GM18517 (cell line): ENCODE measurements around the gene PLEKHM3.

Source experiments
- ATAC-seq: cut with Tn5 transposase; IDR thresholded peaks from one replicate; pipeline ENCODE4 v1.9.1; 2021; ENCODE audit warnings: mild to moderate bottlenecking, moderate library complexity; ENCODE audit not compliant: unreplicated experiment

Gene PLEKHM3

DNA sequence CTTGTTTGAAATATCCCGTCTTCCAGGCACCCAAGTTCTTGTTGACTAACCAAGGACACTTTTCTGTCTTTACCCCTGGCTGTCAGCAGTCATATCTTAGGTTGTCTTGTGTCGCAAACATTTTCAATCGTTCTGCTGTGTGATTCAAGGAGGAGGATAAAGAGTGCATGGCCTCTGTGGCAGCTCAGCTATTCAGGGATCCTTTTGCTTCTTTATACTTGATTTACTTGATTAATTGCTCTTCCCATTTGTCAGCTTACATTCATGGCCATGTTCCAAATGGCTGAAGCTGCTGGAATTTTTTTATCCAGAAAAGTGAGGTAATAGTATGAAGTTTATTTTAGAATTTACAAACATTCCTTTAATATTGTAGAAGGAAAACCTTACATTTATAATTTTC lies 158.3 kb downstream of the PLEKHM3 start:
- ATAC-seq: no peak

- ATAC-seq: no peak
Measured at GRCh38 chr2:207865210-207865609, 160.1 kb downstream of the PLEKHM3 start.

GRCh38 chr2:207863345-207863744 lies 162.0 kb downstream of the PLEKHM3 start:
- no peak for ATAC-seq

GRCh38 chr2:207861789-207862188 lies 163.5 kb downstream of the PLEKHM3 start:
- no peak for ATAC-seq

- ATAC-seq: no peak
Measured at GRCh38 chr2:207860685-207861084, 164.6 kb downstream of the PLEKHM3 start.

DNA sequence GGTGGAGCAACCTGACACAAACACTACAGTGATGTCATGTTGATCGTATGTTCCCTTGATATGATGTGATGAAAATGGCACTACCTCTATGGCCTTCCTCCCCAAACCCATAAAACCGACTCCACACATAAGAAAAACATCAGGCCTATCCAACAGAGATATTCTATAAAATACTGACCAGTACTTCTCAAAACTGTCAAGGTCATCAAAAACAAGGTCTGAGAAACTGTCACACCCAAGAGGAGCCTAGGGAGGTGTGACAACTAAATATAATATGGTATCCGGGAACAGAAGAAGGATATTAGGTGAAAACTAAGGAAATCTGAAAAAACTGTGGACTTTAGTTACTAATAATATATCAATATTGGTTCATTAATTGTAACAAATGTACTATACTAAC lies 169.7 kb downstream of the PLEKHM3 start:
- no peak for ATAC-seq

DNA sequence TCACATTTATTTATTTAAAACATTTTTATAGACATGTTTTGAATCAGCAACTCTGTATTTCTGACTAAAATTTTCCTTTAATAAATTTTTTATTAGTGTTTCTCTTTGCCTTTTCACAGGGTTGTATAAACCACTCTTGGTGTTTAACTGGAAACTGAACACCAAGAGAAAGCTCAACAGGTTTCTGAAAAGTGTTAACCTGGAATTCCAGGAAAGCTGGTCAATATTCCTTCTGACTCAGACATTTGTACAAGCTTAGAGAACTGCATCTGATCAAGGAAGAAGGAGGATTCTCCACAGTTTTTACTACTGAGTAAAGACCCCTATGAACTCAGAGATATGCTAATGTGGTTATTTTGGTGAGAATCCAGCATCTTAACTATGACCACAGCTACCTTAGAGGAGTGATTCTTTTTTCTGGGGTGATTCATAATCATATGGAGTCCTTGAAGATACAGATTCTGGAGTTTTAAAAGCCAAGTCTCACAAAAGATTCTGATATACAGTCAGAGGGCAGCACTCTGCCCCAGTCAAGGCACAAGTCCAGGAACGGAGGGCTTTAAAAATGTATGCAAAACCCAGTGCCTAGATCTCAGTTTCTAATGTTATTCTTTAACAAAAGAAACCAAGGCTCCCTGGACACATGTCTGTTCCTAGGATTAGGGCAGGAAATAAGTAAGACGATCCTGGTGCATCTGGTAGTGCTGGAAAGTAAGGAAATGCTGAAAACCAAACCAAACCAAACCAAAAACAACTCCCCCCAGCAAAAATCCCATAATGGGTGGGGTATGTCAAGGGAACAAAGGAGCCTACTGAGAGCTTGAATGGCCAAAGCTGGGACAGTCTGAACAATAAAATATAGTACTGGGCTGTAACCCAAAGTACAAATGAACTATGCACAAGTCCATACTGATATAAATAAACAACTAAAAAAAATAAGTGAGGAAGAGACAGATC lies 170.6 kb downstream of the PLEKHM3 start:
- no peak for ATAC-seq

GRCh38 chr2:207852791-207853190 lies 172.5 kb downstream of the PLEKHM3 start:
- ATAC-seq: no peak

DNA sequence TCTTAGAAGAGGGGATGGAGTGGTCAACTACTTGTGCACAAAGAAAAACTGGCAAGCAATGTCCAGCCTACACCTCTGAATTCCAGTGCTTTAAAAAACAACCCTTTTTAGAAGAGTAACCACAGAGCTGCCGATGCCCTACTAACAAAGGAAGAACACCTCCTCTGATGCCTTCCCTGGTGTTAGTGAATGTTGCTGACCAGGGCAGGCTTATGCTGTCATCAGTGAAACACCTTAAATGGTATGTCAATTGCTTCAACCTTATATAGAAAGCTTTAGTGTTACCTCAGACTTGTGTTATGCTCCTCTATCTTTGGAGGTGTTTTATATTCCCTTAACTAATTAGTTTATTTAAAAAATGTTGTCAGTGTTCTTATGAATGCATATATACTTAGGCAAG lies 175.9 kb downstream of the PLEKHM3 start:
- ATAC-seq: no peak

GRCh38 chr2:207848545-207848928 lies 176.8 kb downstream of the PLEKHM3 start:
- ATAC-seq: no peak

- no peak for ATAC-seq
Measured at GRCh38 chr2:207847807-207848544, 177.4 kb downstream of the PLEKHM3 start.

GRCh38 chr2:207847098-207847806 lies 178.1 kb downstream of the PLEKHM3 start:
- no peak for ATAC-seq

DNA sequence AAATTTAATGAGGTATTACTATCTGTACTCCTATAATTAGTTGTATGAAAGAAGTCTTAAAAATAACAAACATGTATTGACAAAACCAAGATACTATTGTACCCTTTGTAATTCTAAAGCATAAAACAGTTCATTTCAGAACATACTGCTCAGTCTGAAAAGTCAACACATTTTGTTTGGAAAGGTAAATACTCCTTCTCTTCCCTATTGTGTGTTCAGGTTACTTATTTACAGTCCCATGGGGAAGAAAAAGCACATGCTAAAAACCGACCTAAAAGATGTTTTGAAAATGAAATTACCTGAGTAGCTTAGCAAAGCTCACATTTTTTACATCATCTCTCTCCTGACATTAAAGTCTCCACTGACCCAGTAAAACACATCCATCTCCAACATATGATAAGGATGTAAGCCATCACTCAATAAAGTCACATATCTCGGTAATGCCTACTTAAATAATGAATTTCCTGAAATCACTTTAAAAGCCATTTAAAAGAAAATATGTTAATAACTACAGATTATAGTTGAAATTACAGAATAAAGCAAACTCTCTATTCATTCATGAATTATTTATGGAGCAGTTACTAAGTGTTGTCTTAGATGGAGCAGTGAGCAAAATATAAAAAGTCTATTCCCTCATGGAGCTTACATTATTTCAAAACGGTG lies 180.0 kb downstream of the PLEKHM3 start:
- no peak for ATAC-seq

DNA sequence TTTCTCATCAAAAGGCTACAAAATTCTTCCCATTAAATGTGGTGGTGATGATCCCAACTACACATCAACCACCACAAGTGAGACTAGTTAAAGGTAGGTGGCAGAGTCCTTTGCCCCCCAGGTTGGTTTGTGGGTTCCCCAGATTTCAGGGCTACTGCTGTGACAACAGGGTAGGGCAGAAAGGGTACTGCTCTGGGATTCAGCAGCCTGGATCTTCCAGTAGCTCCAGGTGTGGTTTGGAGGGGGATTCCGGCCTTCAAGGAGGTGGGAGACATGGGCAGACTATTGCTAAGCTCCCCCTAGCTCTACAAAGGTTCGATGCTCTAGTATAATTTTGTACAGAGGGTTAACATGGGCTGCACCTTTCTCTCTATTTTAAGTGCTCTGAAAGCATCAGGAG lies 180.7 kb downstream of the PLEKHM3 start:
- ATAC-seq: no peak

GRCh38 chr2:207840101-207840500 lies 185.2 kb downstream of the PLEKHM3 start:
- no peak for ATAC-seq

DNA sequence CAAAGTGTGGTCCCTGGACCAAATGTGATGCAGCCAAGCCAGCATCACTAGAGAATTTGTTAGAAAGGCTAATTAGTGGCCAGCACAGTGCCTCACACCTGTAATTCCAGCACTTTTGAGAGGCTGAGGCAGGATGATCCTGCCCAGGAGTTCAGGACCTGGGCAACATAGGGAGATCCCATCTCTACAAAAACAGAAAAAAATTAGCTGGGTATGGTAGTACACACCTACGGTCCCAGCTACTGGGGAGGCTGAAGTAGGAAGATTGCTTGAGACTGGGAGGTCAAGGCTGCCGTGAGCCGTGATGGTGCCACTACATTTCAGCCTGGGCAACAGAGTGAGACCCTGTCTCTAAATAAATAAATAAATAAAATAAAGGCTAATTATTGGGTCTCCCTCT lies 185.8 kb downstream of the PLEKHM3 start:
- ATAC-seq: no peak

DNA sequence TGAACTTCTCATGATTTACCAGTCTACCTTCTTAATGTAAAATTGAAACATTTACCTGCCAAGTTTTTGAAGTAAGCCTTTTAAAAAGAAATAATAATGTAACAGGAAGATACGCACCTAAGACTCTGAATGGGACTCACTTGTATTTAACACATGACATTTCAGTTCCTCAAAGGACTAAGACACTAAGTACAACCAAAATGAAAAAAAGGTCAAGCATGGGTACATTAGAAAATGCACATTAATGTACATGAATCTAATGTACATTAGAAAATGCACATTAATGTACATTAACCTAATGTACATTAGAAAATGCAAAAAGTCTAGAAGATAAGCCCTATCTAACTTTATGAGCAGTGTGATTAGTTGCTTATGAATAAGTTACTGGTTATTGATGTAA lies 186.3 kb downstream of the PLEKHM3 start:
- ATAC-seq: no peak

- ATAC-seq: no peak
Measured at GRCh38 chr2:207836521-207837133, 188.7 kb downstream of the PLEKHM3 start.

DNA sequence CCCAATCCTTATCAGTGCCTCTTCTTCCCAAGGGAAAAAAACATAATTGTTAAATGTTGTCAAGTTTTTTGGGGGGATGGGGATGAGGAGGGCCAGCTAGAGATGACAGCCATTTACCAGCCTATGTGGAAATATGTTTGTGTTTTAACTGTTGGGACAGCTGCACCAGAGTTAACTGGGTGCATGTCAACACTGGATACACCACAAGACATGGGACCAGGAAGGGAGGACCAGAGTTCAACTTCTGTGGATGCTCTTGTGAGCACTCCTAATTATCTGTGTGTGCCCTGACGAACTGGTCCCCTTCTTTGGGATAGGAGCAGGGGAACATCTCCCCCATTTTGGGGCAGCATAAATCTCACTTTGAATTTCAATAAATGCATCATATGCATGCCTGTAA lies 189.5 kb downstream of the PLEKHM3 start:
- ATAC-seq: no peak

- ATAC-seq: peak; percentile 97
Measured at GRCh38 chr2:207833251-207833751, 192.0 kb downstream of the PLEKHM3 start.
